Forelimb muscle (tissue), 1 donor: ENCODE results near the gene NFATC1. TPM values are rescaled to one million over a fixed set of nuclear protein-coding genes. Genes with fewer than 3 reads are reported as not detected.
A peak's percentile ranks its signal among the peaks of the same experiment; 100 is the strongest.

Experiments
- DNase-seq: peaks from one replicate; pipeline ENCODE4 v3.0.0-alpha.2; 2013; ENCODE audit warnings: low read depth
- polyA plus RNA-seq: library from polyadenylated mRNA; unstranded; fragments of 120-200 nt; gene quantifications from one replicate; pipeline ENCODE4 v1.2.1, GENCODE V29; 2013; ENCODE audit not compliant: insufficient read length

Gene NFATC1
- polyA plus RNA-seq, 1 donor = 10.2 TPM

DNA sequence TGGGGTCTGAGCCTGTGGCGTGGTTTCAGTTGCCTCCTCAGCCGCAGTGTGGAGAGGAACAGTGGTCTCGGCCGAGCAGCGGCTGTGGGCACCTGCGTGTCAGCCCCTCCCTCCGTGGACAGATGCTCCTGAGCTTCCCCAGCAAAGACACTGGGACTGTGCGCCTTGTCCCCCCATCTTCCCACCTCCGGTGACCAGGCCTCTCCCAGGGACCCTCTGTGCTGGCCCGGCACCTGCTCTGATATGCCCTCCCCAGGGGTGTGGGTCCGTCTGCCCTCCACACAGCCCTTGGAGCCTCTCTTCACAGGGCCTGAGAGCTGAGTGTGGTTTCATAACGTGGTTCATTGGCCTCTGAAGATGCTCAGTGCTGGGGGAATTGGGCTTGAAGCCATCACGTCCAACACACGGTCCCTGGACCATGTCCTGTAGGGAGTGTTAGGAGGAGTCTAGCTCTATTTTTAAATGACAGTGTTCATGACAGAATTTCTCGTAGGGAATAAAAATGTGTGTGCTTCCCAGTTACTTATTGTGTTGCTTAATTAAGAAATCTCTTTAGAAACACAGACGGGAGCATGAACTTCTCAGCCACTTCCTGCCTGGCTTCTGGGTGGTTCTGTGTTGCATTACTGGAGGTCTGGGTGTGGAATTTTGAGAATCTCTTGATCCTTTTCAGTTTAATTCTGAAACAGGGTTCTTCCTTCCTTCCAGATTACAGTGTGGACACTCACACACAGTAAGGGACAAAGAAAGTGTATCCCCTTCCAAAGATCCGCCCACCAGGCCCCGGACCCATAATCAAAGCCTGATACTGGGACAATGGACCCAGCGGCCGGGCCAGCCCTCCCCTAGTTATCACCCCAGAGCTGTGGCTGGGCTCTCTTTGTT, 110.7 kb downstream of the NFATC1 start:
- no peak for DNase-seq

DNA sequence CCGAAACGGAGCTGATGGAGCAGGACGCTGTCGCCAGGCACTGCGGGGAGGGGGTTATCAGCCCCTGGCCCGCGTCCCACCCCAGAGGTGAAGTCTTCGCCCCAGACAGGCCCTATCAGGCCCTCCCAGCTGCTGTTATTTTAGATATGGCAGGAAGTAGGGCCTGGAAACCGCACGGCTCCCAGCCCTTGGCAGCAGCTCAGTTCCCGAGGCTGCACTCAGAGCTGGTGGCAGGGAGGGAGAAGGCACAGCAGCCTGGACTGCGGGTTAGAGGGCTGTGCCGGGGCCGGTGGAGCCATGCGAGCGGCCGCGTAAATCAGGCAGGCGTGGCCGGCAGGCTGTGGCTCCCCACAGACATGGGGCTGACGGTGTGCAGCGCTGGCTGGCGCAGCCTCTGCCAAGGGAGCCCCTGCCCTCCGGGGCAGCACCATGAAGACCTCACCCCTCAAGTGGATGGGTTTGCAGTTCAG, 111.4 kb downstream of the NFATC1 start:
- no peak for DNase-seq

DNA sequence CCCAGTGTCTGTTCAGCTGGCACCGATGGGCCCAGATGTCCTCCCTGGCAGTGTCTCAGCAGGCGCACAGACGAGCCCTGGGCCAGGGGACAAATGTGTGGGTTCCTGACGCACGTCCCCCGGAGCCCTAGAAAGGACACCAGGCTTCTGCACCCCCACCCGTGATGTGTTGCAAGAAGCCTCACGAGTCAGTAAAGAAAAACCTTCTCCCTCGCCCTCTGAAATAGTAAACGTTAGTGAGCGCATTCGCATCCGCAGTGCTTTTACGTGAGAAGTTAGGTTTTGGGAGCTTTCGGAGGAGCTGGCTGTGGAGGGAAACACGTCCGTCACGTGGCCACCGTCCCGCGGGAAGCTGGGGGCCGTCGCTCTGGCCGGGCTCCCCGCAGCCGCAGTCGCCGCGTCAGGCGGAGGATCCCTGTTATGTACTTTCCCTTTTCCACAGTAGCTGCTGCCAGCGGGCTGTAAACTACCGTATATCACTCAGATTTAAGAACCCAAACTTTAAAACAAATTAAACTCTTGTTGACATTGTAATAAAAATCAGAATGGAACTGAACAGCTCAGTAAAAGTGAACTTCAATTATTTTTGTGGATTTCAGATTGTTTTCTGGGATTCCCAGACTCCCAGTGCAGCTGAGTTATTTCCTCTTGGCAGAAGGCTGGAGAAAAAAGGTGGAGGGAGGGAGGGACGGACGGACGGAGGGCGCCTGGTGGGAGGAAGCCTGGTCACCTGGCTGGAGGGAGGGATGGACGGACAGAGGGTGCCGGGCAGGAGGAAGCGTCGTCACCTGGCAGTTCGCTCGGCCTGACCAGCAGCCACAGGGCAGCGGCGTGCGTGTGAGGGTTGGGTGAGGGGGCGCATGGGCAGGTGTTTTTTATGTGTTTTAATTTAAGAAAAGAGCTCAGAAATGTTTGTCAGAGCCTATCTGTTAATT, 112.1 kb downstream of the NFATC1 start:
- peak; percentile 67 for DNase-seq

DNA sequence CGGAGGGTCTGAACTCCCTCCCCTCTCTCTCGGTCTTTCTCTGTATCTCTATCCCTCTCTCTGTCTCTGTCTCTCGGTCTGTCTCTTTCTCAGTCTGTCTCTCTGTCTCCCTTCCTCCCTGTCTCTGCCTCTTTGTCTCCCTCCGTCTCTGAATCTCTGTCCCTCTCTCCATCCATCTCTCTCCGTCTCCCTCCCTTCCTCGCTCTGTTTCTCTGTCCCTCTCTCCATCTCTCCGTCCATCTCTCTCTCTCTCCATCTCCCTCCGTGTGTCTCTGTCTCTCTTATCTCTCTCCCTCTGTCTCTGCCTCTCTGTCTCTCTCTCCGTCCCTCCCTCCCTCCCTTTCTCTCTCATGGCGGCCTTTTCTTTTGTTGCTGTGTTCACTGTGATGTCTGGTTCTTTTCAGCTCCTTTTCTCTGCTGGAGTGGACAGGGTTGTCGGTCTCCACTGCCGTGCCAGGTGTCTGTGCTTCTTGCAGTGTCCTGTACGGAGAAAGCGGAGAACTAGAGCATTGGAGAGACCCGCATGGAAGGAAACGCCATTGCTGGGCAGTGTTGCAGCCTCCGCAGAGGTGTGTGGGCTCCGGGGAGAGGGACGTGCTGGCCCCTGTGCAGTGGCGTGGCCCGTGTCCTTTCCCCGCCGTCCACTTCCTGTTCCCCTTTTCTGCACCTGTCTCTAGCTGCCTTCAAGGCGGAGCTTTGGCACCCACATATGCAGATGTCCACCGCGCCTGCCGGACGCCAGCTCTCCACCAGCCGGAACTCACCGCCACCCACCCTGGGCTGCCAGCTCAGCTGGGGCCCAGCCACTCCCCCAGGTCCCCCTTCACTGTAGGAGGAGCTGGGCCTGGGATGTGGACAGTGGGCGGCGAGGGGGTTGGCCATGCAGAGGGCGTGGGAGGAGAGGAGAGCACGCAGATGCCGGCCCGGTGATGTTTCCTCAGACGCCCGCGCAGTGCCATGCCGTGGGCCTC, 113.1 kb downstream of the NFATC1 start:
- DNase-seq = no peak

DNA sequence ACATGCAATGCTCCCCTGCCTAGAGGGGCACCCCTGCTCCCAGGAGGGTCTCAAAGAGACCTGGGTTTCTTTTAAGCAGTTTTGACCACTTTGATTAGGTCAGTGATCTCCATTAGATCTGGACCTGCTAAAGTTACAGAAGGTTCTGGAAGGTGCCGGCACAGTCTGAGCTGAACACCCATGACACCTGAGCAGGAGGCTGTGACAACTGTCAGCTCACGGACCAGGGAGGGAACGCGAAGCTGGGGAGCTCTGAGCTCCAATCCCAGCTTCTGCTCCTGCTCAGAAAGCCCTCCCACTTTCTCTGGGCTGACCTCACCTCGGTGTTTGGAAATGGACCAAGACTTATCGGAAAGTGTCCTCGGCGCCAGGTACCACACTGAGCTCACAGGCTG, 113.8 kb downstream of the NFATC1 start:
- no peak for DNase-seq

DNA sequence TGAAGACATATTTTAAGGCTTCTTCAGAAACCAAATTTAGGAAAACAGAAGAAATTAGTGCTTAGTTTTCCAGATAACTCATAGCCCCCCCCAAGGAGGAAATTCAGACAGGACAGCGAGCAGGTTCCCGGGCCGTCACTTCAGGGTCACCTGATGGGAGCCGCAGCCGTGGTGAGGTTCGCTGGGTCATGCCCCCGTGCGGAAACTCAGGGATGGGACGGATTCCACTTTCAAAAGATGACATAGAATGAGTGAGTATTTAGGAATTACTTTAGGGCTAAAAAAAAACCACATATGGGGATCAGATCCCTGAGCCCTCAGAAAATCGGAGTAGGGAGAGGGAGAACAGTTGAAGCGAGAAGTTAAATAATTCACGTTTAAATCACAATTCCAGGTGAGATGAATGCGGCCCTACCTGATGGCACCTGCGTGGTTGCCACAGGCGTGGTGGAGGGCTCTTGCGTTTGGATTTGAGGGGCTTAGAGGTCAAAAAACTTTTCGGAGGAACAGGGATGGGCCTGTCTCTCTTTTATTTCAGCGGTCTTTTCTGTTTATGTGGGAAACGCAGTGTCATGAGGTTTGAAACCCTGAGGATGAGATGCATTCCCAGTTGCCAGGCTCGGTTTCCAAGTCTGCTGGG, 114.4 kb downstream of the NFATC1 start:
- DNase-seq = no peak

DNA sequence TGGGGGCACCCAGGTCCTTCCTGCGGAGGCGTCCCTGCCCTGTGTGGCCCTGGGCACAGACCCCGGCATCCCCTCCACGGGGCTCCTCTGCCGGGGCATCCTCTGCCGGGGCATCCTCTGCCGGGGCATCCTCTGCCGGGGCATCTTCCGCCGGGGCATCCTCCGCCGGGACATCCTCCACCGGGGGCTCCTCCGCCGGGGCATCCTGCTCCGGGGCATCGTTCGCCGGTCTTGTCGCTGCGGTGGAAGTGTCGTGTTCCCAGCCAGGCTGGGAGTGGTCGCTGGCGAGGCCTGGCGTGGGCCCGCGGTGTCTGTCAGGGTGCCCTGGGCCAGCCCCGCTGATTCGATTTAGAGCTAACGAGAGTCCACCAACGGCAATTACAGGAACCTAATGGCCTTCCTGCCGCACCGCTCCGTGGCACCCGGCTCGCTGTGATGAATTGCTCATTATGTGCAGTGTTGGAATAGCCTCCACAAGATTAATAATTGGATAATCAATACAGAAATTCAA, 115.1 kb downstream of the NFATC1 start:
- DNase-seq = no peak

DNA sequence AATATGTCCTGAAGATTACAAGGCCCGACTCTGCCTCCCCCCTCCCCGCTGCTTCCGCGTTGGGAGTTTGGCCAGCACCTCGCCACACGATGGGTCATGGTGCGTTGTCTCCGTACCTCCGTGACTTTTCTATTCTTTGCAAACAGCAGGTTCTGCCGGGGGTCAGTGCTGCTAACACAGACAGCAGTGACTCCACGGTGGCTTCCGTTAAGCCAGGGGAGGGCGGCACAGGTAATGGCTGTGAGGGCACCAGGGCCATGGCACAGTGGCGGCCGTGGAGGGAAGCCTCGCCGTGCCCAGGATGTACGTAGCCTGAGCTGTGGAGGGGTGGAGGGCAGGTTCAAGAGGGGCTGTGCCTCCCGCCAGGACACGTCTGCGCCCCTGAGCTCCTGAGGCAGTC, 115.5 kb downstream of the NFATC1 start:
- DNase-seq = no peak

DNA sequence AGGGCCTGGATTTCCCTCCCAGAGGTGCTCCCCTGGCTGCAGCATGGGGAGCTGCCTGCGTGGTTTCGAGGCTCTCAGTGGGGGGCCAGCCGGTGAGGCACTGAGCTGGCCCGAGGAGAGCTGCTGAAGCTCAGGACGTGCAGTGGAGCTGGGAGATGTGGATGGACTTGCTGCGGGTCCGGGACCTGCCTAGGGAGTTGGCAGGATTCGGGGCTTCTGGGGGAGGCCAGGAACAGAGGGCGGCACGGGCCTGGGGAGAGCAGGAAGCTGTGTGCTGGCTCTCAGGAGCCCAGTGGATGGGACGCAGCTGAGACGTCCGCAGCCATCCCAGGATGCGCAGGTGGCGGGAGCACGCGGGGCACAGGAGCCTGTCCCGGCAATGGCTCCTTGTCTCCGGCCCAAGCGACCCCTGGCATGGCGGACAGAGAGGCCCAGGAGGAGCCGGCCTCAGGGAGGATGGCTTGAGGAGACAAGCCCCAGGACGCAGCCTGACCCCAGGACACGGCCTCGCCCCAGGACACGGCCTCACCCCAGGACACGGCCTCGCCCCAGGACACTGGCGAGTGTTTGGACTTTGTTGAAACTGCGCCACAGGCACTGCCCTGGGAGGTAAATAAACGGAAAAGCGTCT, 116.1 kb downstream of the NFATC1 start:
- no peak for DNase-seq

DNA sequence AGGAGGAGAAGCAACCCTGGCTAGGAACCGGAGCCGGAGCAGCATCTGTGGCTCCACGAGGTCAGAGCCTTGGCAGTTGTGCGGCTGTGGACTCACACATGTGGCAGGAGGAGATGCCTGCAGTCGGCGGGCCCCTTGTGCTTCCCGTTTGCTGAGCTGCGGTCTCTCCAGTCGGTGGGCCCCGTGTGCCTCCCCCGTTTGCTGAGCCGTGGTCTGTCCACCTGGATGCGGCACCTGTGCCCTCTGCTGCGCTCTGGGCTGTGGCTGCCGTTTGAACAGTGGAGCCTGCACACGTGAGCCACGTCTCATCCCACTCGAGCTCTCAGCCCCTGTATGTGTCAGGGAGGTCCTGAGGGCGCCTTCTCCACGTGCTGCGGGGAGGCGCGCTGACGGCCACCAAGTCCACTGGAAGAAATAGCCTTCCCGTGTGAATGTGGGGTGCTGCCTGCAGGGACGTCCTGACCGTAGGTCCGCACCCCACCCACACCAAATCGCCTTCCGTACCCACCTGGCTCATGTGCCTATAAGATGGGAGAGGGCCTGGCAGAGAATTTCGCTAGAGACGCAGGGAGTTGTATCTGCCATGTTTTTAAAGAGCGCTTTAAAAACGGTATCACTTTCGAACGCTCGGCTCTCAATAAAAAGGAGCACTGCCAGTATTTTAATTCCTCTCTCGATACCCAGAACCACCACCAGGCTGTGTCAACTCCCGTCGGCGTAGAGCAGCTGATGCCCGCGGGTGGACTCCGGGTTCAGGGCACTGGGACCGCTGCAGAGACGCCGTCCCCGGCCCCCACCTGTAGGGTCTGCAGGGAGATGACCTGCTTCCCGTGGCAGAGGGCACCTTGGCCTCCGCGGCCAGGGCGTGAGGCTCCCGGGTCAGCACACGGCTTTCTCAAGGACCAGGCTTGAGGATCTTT, 117.0 kb downstream of the NFATC1 start:
- no peak for DNase-seq

DNA sequence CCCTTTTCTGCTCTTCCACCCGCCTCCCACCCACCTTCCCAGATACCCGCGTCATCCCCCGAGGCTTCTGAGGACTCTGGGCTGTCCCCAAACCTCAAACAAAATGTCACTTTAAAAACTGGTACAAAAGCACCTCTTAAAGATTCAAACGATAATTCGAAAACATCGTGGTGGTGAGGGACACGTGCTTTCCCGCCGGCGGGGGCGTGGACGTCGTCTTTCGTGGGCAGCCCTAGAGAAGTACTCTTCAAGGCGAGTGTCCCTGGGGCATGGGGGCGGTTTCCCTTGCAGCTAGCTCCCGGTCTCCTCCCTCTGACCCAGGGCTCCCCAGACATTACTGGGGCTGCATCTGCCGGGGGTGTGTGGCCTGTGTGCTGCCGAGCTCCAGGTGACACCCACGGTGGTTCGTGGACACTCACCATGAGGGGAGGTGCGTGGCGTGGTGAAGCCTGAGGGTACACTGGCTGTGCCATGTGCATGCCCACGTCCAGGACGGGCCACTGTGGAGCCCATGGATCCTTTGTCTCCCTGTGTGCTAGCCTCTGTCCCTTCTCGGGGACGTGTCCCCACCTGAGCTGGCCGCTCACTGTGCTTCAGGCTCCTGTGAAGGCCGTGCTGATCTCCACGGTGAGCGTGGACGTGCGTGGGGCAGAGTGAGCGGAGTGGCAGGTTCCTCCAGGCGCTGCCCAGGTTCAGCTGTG, 117.8 kb downstream of the NFATC1 start:
- no peak for DNase-seq

DNA sequence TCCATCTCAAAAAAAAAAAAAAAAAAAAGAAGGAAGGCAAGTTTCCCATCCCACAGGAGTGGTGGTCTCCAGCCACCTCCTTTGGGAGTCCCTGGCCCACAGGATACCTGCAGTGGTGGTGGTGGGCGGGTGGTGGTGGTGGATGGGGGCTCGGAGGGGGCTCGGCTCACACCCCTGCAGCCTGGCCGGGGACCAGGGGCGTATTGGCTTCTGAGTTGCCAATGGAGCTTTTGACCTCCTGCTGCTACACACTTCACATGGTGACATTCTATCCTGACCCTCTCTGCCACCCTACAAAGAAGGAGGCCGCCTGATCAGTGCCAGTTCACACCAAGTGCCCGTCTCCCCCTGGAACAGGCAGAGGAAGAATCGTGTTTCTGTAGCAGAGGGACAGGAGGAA, 119.6 kb downstream of the NFATC1 start:
- no peak for DNase-seq

DNA sequence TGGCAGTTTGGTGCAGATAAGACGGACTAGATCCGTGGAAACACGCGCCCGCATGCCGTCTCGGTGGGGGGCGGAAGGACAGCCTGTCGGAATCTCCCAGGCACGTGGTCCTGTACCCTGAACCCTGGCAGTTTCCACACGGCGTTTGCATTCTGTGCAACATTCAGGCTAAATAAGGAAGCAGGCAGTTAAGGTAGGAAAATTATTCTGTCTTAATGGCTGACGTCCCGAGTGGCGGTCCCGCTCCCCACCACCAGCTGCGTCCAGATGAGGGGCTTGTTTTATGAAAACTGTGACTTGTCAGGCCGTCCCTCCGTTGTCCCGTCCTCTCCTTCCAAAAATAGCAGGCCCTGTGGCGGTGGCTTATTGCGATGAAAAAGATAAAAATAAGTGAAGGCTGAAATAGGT, 120.2 kb downstream of the NFATC1 start:
- DNase-seq = no peak

DNA sequence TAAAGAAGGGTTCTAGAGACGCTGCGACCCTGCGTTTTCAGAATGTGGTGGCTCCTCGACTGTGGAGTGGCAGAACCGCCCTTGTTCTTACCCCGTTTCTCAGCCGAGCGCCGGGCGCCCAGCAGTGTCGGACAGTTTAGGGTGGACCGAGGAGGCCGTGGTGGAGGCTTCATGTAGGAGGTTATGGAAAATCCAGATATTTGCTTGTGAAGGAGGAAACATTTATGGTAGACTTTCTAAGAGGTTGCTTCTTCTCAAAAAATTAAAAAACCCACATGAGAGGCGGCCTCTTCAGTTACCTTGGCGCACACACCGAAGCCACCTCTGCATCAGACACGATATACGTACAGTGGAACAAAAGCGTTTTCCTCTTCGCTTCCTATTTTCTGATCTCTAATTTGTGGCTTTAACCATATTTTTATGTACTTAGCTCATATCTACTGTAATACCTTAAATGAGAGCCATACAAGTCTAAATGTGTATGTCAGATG, 120.8 kb downstream of the NFATC1 start:
- no peak for DNase-seq

DNA sequence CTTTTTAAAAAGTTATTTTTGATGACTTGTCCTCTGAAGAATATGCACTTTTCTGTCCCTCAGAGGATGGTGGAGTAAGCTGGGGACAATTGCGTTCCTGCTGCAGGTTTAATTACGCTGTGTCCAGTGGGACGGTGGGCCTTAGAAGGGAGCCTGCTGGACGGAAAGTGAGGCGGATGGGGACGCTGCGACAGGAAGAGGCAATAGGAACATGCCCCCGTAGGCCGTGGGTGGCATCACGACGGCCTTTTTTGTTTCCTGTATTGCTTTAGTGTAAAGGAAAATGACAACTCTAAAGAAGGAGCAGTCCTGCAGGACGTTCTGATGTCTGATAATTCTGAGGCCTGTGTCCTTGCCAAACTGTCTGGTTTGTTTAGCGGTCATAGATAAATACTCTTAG, 121.6 kb downstream of the NFATC1 start:
- no peak for DNase-seq

DNA sequence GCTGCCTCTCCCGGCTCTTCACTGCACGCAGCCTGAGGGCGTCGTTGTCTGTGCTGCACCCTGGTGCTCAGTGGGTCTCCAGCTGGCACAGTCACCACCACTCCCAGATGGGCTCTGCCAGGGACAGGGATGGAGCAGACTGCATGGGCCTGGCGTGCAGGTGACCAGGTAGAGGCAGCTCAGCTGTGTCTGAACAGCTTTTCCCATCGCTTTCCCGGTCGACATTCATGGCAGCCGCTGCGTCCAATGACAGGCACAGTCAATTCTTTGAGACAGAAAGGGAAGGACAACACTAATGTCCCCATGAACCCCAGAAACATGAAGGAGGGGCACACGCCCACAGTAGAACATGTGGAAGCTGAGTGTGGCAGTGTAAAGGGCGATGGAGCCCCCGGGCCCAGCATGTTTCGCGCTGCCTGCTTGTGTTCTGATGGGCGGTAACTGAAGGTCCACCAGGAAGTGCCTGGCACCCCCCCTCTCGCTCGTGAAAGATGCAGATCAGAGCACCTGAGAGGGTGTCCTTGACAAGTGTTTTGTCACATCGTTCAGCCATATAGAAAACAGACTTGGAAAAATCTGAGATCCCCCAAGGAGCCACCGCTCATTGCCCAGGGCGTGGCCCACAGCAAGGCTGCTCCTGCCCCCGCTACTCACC, 122.4 kb downstream of the NFATC1 start:
- no peak for DNase-seq

DNA sequence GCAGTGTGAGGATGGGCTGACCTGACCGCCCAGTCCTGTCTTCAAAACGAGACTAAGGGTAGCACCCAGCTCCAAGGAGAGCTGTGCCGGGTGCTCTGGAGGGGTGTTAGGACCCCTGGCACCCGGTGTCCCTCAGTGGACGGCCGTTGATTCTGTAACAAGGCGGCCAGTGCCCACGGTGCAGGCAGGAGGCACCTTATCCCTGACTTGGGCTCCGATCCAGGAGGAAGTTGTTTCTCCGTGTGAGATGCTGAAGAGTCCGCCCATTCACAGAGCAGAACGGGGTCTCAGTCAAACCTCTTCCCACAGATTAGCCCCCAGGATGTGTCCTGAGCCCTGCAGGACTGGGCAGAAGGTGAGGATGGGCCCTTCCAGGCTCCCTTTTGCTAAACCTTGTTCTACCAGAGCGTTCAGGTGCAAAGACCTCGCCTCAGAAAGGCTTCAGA, 123.0 kb downstream of the NFATC1 start:
- DNase-seq = no peak
